ENCODE data around the gene SORCS1.
A peak's percentile ranks its signal among the peaks of the same experiment; 100 is the strongest.

SORCS1 gene

DNA sequence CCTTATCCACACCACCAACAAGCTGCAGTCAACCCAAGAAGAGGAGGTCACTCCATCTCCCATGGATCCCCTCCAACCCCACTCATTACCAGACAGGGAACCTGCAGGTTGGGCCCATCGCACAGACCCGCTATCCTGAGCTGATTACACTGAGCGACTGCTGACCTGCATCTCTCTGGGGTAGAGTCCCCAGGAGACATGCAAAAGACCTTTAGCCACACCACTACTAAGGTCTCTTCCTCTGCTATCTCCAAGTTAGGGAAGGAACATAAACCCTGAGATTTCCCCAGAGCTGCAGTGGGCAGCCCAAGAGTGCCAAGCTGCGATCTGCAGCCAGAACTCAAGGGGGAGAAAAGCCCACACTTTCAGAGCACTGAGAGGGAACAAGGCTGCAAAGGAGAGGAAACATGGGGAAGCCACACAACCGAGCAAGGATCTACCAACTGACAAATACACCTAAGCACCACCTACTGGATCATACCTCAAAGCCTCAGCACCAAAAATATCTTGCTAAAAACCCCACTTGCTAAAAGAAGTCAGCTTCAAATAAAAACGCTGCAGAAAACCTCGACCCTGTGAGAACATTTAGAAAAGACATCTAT lies 298.2 kb downstream of the SORCS1 start:
- Histone ChIP-seq H3K27me3 (replicated peaks; ENCODE audit: insufficient read depth, low read length) (no peaks in the 10 kb centered on the region), H4K20me1 (ENCODE audit: insufficient read depth, low read length) (no peaks in the 10 kb centered on the region), H3K36me3 (replicated peaks; ENCODE audit: insufficient read depth, low read length) (no peaks in the 10 kb centered on the region), H3K27ac (ENCODE audit: low read length) (no peak overlapping the region), H2AFZ (ENCODE audit: low read length) (no peak overlapping the region), H3K9ac (ENCODE audit: low read length) (no peak overlapping the region), H3K4me2 (ENCODE audit: low read depth, low read length) (no peak overlapping the region), H3K79me2 (ENCODE audit: low read length) (no peaks in the 10 kb centered on the region), H3K4me3 (ENCODE audit: low read length) (no peak overlapping the region), H3K4me1 (ENCODE audit: low read length) (peaks cover 8% of the 10 kb centered on the region), H3K9me3 (replicated peaks; ENCODE audit: insufficient read depth, low read length) (no peaks in the 10 kb centered on the region), H3F3A (ENCODE audit: insufficient read depth, low read length) (no peaks in the 10 kb centered on the region), H3K9me2 (replicated peaks; ENCODE audit: insufficient read depth, low read length) (no peaks in the 10 kb centered on the region)
- DNase-seq, result no peak
- TF ChIP-seq EZH2phosphoT487 (IDR thresholded peaks at IDR 0.05; ENCODE audit: low read length), result no peak
- TF ChIP-seq, protein P1, sequence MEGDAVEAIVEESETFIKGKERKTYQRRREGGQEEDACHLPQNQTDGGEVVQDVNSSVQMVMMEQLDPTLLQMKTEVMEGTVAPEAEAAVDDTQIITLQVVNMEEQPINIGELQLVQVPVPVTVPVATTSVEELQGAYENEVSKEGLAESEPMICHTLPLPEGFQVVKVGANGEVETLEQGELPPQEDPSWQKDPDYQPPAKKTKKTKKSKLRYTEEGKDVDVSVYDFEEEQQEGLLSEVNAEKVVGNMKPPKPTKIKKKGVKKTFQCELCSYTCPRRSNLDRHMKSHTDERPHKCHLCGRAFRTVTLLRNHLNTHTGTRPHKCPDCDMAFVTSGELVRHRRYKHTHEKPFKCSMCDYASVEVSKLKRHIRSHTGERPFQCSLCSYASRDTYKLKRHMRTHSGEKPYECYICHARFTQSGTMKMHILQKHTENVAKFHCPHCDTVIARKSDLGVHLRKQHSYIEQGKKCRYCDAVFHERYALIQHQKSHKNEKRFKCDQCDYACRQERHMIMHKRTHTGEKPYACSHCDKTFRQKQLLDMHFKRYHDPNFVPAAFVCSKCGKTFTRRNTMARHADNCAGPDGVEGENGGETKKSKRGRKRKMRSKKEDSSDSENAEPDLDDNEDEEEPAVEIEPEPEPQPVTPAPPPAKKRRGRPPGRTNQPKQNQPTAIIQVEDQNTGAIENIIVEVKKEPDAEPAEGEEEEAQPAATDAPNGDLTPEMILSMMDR (IDR thresholded peaks at IDR 0.05; ENCODE audit: low read length), result no peak
- no peak for TF ChIP-seq EZH2 (optimal IDR thresholded peaks at IDR 0.05; ENCODE audit: low read depth, low read length)

DNA sequence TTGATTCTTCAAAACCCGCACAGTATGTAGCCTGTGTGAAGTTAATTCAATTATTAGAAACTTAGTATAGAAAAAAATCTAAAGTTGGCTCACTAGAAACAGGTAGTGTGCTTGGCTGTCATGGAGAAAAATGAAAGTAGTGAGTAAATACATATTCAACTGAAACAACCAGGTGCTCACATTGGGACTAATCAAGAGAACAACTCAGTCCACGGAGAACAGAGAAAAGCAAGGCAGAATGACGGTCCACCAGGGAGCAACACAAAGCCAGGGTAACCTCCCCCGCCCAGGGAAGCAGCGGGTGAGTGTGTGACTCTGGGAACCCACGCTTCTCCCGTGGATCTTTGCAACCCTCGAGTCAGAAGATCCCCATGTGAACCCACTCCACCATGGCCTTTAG lies 300.5 kb downstream of the SORCS1 start:
- peak; percentile 62 for DNase-seq
- Histone ChIP-seq H3K4me3 (ENCODE audit: low read length) (peak overlapping the region; percentile 32), H3K9ac (ENCODE audit: low read length) (peak overlapping the region; percentile 38; the same call in 1 of the 2 replicates), H2AFZ (ENCODE audit: low read length) (peak overlapping the region; percentile 71), H3K9me2 (replicated peaks; ENCODE audit: insufficient read depth, low read length) (no peaks in the 10 kb centered on the region), H3K27me3 (replicated peaks; ENCODE audit: insufficient read depth, low read length) (no peaks in the 10 kb centered on the region), H3K4me2 (ENCODE audit: low read depth, low read length) (peak overlapping the region; percentile 70), H3F3A (ENCODE audit: insufficient read depth, low read length) (no peaks in the 10 kb centered on the region), H3K79me2 (ENCODE audit: low read length) (no peaks in the 10 kb centered on the region), H3K27ac (ENCODE audit: low read length) (peak overlapping the region; percentile 74), H3K4me1 (ENCODE audit: low read length) (peaks cover 8% of the 10 kb centered on the region), H3K9me3 (replicated peaks; ENCODE audit: insufficient read depth, low read length) (no peaks in the 10 kb centered on the region), H4K20me1 (ENCODE audit: insufficient read depth, low read length) (no peaks in the 10 kb centered on the region), H3K36me3 (replicated peaks; ENCODE audit: insufficient read depth, low read length) (no peaks in the 10 kb centered on the region)
- TF ChIP-seq, protein P1 (IDR thresholded peaks at IDR 0.05; ENCODE audit: low read length), result no peak
- TF ChIP-seq EZH2 (optimal IDR thresholded peaks at IDR 0.05; ENCODE audit: low read depth, low read length) (no peak), EZH2phosphoT487 (IDR thresholded peaks at IDR 0.05; ENCODE audit: low read length) (no peak)

DNA sequence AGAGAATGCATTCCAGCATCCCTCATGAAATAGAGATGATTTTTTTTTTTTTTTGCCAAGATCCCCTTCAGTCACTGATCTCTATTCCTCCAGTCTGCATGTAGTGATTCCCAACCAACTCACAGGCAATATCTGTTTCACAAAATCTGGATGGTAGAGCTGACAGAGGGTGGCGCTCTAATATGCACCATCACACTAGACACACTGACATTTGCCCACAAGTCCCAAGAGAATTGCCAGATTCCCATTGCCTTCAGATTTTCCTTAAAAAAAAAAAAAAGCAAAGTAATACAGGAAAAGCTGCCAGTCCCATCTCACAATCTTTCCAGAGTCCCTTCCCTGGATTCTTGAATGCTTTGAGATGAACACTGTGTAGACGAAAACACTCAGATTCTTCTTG lies 301.0 kb downstream of the SORCS1 start:
- no peaks in the 10 kb centered on the region for H3K9me3 ChIP-seq (replicated peaks; ENCODE audit: insufficient read depth, low read length)
- no peaks in the 10 kb centered on the region for H3K27me3 ChIP-seq (replicated peaks; ENCODE audit: insufficient read depth, low read length)
- H3K79me2 ChIP-seq (ENCODE audit: low read length), result no peaks in the 10 kb centered on the region
- peak; percentile 17 for DNase-seq
- peak overlapping the region; percentile 70 for H3K4me2 ChIP-seq (ENCODE audit: low read depth, low read length)
- H3K4me1 ChIP-seq (ENCODE audit: low read length), result peaks cover 8% of the 10 kb centered on the region
- H3K4me3 ChIP-seq (ENCODE audit: low read length), result peak overlapping the region; percentile 32
- no peaks in the 10 kb centered on the region for H4K20me1 ChIP-seq (ENCODE audit: insufficient read depth, low read length)
- TF ChIP-seq EZH2phosphoT487 (IDR thresholded peaks at IDR 0.05; ENCODE audit: low read length) (no peak), EZH2 (optimal IDR thresholded peaks at IDR 0.05; ENCODE audit: low read depth, low read length) (no peak)
- TF ChIP-seq, protein P1 (IDR thresholded peaks at IDR 0.05; ENCODE audit: low read length), result peak; percentile 51
- H2AFZ ChIP-seq (ENCODE audit: low read length), result peak overlapping the region; percentile 71
- peak overlapping the region; percentile 38; the same call in 1 of the 2 replicates for H3K9ac ChIP-seq (ENCODE audit: low read length)
- H3K27ac ChIP-seq (ENCODE audit: low read length), result peak overlapping the region; percentile 74
- no peaks in the 10 kb centered on the region for H3K9me2 ChIP-seq (replicated peaks; ENCODE audit: insufficient read depth, low read length)
- no peaks in the 10 kb centered on the region for H3F3A ChIP-seq (ENCODE audit: insufficient read depth, low read length)
- no peaks in the 10 kb centered on the region for H3K36me3 ChIP-seq (replicated peaks; ENCODE audit: insufficient read depth, low read length)
